ENCODE data around the gene SNTA1. TPM values are rescaled to one million over a fixed set of nuclear protein-coding genes. Genes with fewer than 3 reads are reported as not detected.

The SNTA1 gene
- total RNA-seq, 1 donor from 2014 or later, result 13.3 TPM

DNA sequence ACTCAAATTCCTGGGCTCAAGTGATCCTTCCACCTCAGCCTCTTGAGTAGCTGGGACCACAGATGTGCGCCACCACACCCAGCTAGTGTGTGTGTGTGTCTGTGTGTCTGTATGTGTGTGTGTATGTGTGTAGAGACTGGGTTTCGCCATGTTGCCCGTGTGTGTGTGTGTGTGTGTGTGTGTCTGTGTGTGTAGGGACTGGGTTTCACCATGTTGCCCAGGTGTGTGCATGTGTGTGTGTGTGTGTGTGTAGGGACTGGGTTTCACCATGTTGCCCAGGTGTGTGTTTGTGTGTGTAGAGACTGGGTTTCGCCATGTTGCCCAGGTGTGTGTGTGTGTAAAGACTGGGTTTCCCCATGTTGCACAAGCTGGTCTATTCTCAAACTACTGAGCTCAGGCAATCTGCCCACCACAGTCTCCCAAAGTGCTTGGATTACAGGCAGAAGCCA lies 70.5 kb downstream of the SNTA1 start:
- H3K4me3 Mint-ChIP-seq, result no peak overlapping the region
- peaks cover 6% of the 10 kb centered on the region for H3K9me3 Mint-ChIP-seq
- TF ChIP-seq, protein P1, sequence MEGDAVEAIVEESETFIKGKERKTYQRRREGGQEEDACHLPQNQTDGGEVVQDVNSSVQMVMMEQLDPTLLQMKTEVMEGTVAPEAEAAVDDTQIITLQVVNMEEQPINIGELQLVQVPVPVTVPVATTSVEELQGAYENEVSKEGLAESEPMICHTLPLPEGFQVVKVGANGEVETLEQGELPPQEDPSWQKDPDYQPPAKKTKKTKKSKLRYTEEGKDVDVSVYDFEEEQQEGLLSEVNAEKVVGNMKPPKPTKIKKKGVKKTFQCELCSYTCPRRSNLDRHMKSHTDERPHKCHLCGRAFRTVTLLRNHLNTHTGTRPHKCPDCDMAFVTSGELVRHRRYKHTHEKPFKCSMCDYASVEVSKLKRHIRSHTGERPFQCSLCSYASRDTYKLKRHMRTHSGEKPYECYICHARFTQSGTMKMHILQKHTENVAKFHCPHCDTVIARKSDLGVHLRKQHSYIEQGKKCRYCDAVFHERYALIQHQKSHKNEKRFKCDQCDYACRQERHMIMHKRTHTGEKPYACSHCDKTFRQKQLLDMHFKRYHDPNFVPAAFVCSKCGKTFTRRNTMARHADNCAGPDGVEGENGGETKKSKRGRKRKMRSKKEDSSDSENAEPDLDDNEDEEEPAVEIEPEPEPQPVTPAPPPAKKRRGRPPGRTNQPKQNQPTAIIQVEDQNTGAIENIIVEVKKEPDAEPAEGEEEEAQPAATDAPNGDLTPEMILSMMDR (IDR thresholded peaks at IDR 0.05; ENCODE audit: unreplicated experiment), result no peak
- no peak for DNase-seq (ENCODE audit: low spot score in 2 of 2, unreplicated experiment in 2 of 2)
- peaks cover 38% of the 10 kb centered on the region for H3K36me3 Mint-ChIP-seq
- no peaks in the 10 kb centered on the region for H3K27me3 Mint-ChIP-seq (ENCODE audit: low read depth)
- H3K27ac Mint-ChIP-seq, result no peak overlapping the region
- peaks cover 2% of the 10 kb centered on the region for H3K4me1 Mint-ChIP-seq

DNA sequence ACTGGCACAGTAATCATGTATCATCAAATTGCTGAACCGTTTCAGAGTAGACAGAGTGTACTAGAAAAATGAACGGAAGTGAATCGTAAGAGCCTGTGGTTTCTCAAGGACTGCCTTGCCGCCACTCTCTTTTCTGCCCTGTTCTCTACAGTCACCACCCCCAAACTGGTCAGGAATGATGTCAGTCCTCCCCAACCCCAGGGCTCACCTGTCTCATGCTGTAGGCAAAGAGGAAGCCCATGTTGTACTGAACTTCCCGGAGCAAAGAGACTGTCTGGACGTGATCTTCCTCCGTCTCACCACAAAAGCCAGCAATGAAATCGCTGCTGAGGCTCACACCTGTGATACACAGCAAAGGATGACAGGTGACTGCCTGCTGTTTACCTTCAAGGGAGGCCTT lies 73.3 kb downstream of the SNTA1 start:
- Mint-ChIP-seq H3K4me1 (peaks cover 2% of the 10 kb centered on the region), H3K9me3 (no peaks in the 10 kb centered on the region), H3K27me3 (ENCODE audit: low read depth) (no peaks in the 10 kb centered on the region), H3K4me3 (no peak overlapping the region), H3K27ac (no peak overlapping the region), H3K36me3 (peaks cover 34% of the 10 kb centered on the region)
- no peak for DNase-seq (ENCODE audit: low spot score in 2 of 2, unreplicated experiment in 2 of 2)
- TF ChIP-seq, protein P1 (IDR thresholded peaks at IDR 0.05; ENCODE audit: unreplicated experiment), result no peak

DNA sequence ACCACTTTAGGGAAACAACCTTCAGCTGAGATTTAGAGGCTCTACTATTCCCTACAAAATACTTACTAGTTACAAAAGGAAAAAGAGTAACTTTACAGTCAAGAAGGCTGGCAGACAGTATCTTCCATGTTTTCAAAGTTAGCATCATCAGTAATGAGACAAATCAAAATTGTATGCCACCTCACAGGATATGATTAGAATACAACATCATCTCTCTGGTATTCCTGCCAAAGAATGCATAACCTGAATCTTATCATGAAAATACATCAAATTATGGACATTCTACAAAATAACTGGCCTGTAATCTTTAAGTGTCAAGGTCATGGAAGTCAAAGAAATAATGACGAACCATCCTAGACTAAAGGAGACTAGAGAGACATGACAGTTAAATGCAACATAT lies 80.7 kb downstream of the SNTA1 start:
- DNase-seq (ENCODE audit: low spot score in 2 of 2, unreplicated experiment in 2 of 2), result no peak
- TF ChIP-seq, protein P1 (IDR thresholded peaks at IDR 0.05; ENCODE audit: unreplicated experiment), result no peak
- no peak overlapping the region for H3K4me3 Mint-ChIP-seq
- no peaks in the 10 kb centered on the region for H3K9me3 Mint-ChIP-seq
- no peaks in the 10 kb centered on the region for H3K4me1 Mint-ChIP-seq
- peaks cover 35% of the 10 kb centered on the region for H3K36me3 Mint-ChIP-seq
- no peaks in the 10 kb centered on the region for H3K27me3 Mint-ChIP-seq (ENCODE audit: low read depth)
- no peak overlapping the region for H3K27ac Mint-ChIP-seq

DNA sequence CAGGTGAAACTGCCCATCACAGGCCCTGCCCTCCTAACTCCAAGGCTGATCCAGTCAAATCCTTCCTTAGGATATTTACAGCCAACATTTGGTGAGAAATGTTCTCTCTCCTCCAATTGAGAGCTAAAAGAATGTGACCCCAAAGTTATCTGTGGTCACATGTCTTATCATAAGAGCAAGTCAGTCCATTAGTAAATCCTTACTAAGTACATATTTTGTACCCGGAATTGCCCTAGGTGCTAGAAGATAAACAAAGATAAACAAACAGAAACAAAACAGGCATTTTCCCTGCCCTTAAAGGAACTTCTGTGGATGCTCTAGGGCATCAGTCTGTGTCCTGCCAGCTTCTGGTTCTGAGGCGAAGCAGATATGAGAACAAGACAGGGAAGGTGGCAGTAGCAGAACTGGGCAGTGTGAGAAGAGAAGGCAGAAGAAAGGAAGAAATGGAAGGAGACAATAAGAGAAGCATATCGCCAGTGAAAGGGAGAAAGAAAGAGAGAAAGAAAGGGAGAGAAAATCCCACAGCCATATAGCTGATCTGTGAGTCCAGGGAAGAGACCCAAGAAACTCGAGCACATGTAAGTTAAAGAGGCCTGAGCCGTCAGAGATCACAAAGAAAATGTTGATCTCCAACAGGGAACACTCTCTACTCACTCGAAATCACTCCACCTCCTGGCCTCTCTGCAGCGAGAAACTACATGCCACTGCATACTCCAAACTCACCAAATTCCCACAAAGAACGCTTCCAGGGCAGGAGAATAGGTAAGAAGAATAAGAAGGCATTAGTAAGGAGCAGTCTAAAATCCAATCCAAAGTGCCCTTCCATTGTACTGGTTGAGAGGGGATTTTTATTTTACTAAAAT lies 83.9 kb downstream of the SNTA1 start:
- no peak for DNase-seq (ENCODE audit: low spot score in 2 of 2, unreplicated experiment in 2 of 2)
- TF ChIP-seq, protein P1 (IDR thresholded peaks at IDR 0.05; ENCODE audit: unreplicated experiment), result no peak
- H3K4me1 Mint-ChIP-seq, result no peaks in the 10 kb centered on the region
- H3K27me3 Mint-ChIP-seq (ENCODE audit: low read depth), result no peaks in the 10 kb centered on the region
- no peak overlapping the region for H3K4me3 Mint-ChIP-seq
- H3K9me3 Mint-ChIP-seq, result no peaks in the 10 kb centered on the region
- H3K27ac Mint-ChIP-seq, result no peak overlapping the region
- H3K36me3 Mint-ChIP-seq, result peaks cover 27% of the 10 kb centered on the region

Other genes starting within 250 kb of the SNTA1 start
- not detected in 3 replicates for gene BPIFA3, start 226.4 kb downstream of the SNTA1 start, total RNA-seq
- gene BPIFA1, start 207.8 kb downstream of the SNTA1 start, total RNA-seq, result not detected in 3 replicates
- gene BPIFB1, start 160.5 kb downstream of the SNTA1 start, total RNA-seq, result not detected in 3 replicates
- 38.7 to 41.0 TPM (median 39.8 TPM) in 3 replicates for gene CDK5RAP1, start 42.2 kb downstream of the SNTA1 start, total RNA-seq
- 39.7 to 47.2 TPM (median 46.1 TPM) in 3 replicates for gene CBFA2T2, start 46.3 kb upstream of the SNTA1 start, total RNA-seq
- 0.09 to 0.20 TPM (median 0.11 TPM) in 3 replicates for gene C20orf144, start 218.6 kb upstream of the SNTA1 start, total RNA-seq
- gene ACTL10, start 223.2 kb upstream of the SNTA1 start, total RNA-seq, result 0.63 to 0.86 TPM (median 0.66 TPM) in 3 replicates
- 58.4 to 60.1 TPM (median 58.6 TPM) in 3 replicates for gene NECAB3, start 230.7 kb upstream of the SNTA1 start, total RNA-seq
- 16.7 to 18.1 TPM (median 16.9 TPM) in 3 replicates for gene E2F1, start 242.6 kb upstream of the SNTA1 start, total RNA-seq